HG03439 (cell line): Measurements from ENCODE around the gene ZNF292.
"Not testable (repeated sequence)": the region's sequence is repeated elsewhere in the genome, so short reads cannot be mapped to it uniquely, and the experiment has no call there.

Source experiments
- ATAC-seq: cut with Tn5 transposase; IDR thresholded peaks from one replicate; pipeline ENCODE4 v1.9.1; 2021; ENCODE audit warnings: mild to moderate bottlenecking, moderate library complexity; ENCODE audit not compliant: unreplicated experiment

The ZNF292 gene

DNA sequence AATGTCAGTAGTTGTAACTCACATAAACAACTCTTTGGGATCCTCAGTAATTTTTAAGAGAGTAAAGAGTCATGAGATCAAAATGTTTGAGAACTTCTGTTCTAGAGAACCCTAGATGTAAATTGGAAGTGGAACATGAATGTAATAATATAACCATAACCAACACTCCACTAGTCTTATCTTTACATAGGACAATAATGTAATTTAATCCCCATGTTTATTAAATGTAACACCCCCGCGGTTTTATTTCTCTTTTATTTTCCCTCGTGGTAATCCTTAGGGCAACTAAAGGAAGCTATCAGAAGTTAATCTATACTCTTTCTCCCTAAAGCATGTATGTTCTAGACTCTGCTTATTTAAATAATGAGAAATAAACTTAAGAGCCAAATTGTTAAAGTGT, 54.4 kb downstream of the ZNF292 start:
- ATAC-seq: no peak

DNA sequence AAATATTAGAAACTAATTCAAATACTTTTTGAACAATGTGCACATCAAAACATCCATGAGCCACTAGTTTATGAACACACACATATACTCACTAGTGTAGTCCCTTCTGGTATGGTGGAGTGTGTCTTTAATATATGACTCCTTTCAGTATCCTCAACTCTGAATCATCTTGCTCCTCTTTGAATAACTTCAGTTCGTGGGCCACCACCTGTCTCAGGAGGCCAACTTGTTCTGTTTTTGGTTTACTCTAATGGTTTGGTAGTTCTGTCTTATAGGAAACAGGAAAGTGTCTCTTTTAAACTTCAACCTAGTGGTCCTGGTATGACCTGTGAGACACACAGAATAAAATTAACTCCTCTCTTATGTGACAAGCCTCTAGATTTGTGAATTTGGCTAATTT, 55.6 kb downstream of the ZNF292 start:
- peak; percentile 96 for ATAC-seq

- ATAC-seq: no peak
Observed at GRCh38 chr6:87212596-87212995, 57.2 kb downstream of the ZNF292 start.

DNA sequence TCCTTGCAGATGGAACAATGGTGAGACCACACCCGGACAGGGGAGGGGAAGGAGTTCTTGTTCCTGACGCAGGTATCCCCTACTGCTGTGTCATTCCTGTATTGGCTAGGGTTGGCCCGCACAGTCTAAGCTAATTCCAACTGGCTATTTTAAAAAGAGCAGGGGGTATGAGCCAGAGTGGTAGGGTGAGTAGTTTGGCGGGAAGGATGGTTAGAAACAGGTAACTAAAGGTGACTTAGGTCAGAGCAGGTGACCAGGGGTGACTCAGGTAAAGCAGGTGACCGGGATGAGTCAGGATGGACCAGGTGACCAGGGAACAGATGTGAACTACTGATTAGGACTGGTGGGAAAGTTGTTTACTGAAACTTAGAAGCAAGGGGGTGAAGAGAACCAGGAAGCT, 58.0 kb downstream of the ZNF292 start:
- no peak for ATAC-seq

- no peak for ATAC-seq
Observed at GRCh38 chr6:87214831-87215230, 59.5 kb downstream of the ZNF292 start.

DNA sequence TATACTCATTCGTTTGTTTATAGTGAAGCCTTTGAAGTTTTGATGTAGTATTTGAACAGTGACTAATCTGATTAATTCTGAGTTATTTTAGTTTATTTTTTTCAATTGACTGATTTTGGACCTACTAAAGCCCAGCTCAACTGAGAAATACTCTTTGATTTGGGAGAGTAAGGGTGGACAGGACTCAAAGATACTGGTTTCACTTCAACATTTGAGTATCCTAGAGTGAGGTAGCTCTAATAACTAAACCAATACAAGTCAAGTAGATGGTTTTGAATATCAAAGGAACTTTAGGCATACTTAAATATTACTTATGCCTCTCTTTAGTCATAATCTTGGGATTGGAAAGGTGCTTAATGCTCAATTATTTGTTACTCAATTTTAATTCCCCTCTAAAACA, 65.6 kb downstream of the ZNF292 start:
- ATAC-seq: no peak

GRCh38 chr6:87222676-87223075, 67.3 kb downstream of the ZNF292 start:
- no peak for ATAC-seq

DNA sequence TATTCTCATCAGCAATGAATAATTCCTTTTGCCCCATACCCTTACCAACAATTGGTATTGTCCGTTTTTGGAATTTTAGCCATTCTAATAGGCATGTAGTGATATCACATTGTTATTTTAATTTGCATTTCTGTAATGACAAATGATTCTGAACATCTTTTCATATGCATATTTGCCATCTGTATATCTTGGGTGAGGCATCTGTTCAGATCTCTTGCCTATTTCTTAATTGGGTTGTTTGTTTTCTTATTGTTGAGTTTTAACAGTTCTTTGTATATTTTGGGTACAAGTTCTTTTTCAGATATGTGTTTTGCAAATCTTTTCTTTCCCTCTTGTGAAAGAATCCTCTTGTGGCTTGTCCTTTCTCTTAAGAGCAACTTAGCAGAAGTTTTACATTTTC, 69.6 kb downstream of the ZNF292 start:
- no peak for ATAC-seq

GRCh38 chr6:87225511-87225910, 70.1 kb downstream of the ZNF292 start:
- no peak for ATAC-seq

DNA sequence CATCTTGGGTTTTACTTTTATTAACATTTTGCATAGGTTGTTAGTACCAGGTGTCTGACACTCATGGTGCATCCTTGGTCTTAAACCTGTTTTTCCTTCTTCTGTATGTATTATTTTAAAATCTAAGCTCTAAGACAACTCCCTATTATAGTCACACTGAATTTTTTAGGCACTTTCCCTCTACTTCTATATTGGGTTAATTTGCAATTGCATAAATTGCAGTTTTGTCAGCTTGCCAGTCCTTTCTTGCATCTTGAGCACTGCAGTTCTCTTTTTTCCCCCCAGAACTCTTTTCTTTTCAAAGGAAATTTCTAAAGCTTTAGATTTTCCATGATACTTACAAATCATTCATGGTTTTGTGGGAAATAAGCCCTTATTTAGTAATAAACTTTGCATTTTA, 70.6 kb downstream of the ZNF292 start:
- ATAC-seq: no peak

DNA sequence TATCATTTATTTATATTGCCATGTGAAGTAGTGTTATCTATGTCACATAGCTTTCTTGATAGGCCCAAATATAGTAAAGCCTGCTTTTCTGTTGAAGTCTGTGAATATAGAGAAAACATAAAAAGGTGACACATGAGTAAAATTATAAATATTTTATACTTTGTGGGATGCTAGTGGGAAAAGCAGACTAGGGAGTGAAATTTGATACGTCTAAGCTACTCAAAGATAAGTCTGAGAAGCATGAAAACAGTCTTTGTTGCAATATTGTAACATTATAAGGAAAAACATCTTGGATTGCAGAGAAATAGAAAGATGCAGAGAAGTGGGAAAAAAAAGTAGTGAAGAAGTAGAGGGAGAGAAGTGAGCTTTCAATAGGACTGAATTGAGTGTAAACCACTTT, 75.4 kb downstream of the ZNF292 start:
- no peak for ATAC-seq

DNA sequence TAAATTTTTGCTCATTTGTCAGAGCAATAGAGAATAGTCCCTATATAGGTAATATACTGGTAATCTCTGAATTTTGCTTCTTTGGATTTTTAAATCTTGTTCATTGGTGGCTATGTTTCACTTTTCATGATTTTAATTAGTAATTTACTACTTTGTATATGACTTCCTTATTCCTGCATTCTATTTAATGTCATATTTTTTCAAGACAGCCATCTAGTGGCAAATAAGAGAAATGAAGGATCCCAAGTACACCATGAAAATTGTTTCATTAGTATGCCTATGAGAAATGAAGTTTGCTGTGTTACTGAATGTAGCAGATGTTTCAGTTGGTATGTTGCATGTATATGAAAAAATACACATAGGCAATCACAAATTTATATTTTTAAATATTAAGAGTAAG, 82.4 kb downstream of the ZNF292 start:
- ATAC-seq: no peak

- not testable (repeated sequence) for ATAC-seq
Observed at GRCh38 chr6:87239098-87239635, 83.8 kb downstream of the ZNF292 start.

DNA sequence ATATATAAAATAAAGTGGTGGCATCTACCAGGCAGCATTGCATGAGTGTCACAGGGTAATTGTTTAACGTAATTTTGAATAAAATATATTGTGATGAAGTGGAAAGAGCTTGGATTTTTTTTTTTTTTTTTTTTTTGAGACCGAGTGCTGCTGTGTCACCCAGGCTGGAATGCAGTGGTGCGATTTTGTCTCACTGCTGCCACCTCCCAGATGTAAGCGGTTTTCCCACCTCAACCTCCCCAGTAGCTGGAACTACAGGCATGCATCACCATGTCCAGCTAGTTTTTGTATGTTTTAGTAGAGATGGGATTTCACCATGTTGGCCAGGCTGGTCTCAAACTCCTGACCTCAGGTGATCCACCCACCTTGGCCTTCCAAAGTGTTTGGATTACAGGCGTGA, 85.9 kb downstream of the ZNF292 start:
- ATAC-seq: no peak

DNA sequence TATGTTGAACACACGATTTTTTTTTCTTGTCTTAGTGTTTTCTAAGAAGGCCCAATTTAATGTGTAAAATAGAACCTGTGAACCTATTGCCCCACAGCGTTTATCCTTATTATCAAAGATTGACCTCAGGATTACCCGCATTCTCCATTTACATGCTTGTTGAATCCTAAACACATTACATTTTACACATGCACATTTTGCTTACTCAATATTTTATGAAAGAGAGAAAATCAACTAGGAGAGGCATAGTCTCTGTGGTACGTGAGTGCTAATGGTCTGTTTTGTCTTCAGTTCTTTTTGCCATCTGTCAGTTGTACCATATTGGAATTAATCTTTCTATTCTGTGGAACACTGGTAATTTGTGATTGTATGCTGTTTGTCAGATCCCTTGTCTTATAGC, 86.9 kb downstream of the ZNF292 start:
- no peak for ATAC-seq

- ATAC-seq: no peak
Observed at GRCh38 chr6:87243812-87244211, 88.4 kb downstream of the ZNF292 start.

GRCh38 chr6:87244380-87244779, 89.0 kb downstream of the ZNF292 start:
- no peak for ATAC-seq

DNA sequence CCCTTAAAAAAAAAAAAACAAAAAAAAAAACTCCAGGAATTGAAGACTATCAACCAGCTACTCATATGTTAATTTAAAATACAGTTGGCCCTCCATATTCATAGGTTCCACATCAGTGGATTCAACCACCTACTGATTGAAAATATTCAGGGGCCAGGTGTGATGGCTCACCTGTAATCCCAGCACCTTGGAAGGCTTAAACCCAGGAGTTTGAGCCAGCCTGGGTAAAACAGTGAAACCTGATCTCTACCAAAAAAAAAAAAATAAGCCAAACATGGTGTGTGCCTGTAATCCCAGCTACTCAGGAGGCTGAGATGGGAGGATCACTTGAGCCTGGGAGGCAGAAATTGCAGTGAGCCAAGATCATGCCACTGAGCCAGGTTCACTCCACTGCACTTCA, 94.7 kb downstream of the ZNF292 start:
- no peak for ATAC-seq

- ATAC-seq: no peak
Observed at GRCh38 chr6:87251225-87251624, 95.9 kb downstream of the ZNF292 start.

GRCh38 chr6:87251725-87252124, 96.4 kb downstream of the ZNF292 start:
- ATAC-seq: no peak

GRCh38 chr6:87257046-87257445, 101.7 kb downstream of the ZNF292 start:
- no peak for ATAC-seq

- no peak for ATAC-seq
Observed at GRCh38 chr6:87257565-87257964, 102.2 kb downstream of the ZNF292 start.

DNA sequence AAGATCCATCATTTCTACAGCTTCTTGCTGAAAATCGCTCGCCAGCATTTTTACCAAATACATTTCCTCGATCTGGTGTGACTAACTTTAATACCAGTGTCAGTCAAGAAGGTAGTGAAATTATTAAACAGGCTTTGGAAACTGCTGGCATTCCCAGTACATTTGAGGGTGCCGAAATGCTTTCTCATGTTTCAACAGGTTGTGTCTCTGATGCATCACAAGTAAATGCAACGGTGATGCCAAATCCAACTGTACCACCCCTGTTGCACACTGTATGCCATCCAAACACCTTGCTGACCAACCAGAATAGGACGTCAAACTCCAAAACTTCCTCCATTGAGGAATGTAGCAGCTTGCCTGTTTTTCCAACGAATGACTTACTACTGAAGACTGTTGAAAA, 102.6 kb downstream of the ZNF292 start:
- no peak for ATAC-seq

- no peak for ATAC-seq
Observed at GRCh38 chr6:87259791-87260190, 104.4 kb downstream of the ZNF292 start.
